HCT116 (cell line): Measurements from ENCODE around the gene DPEP3. TPM values are rescaled to one million over a fixed set of nuclear protein-coding genes. Genes with fewer than 3 reads are reported as not detected.
"Not testable (repeated sequence)": the region's sequence is repeated elsewhere in the genome, so short reads cannot be mapped to it uniquely, and the experiment has no call there.

Experiments used
- ATAC-seq: fragments of 200-7000 bp; cut with Tn5 transposase; 2 replicates; pipeline ENCODE4 v1.9.1; 2020; ENCODE audit warnings: mild to moderate bottlenecking, moderate library complexity
- BruUV-seq: library from RNA; stranded (reverse); fragments of 400-500 nt; replicated peaks from 2 replicates; lab custom pipeline; 2021; lab: Mats Ljungman, UMichigan
- CTCF ChIA-PET: fragments of 300-600 bp; sonication (Branson Sonifier 250); formaldehyde crosslinking; loops from one replicate; lab custom pipeline; 2021; ENCODE audit warnings: antibody characterized with exemption; lab: Charles Lee
- POLR2A ChIA-PET: fragments of 300-600, 350-600 bp; sonication (Branson Sonifier 250); formaldehyde crosslinking; loops from one replicate; lab custom pipeline; 2021; ENCODE audit warnings: antibody characterized with exemption; lab: Charles Lee
- RAD21 ChIA-PET, 2 experiments: fragments of 300-600 bp; sonication (Branson Sonifier 250); formaldehyde crosslinking; loops; one replicate each; lab custom pipeline; 2023; ENCODE audit warnings: low total read pairs in 2 of 2; ENCODE audit not compliant: uncharacterized antibody in 2 of 2, unreplicated experiment in 2 of 2, low non-redundant PET in 1 of 2; lab: Charles Lee
- DNase-seq: peaks from one replicate; pipeline ENCODE4 v3.0.0-alpha.2; 2010; ENCODE audit warnings: low read depth, low spot score
- H2AFZ ChIP-seq: fragments of 200-600 bp; shearing (Covaris generic), sonication (generic); 2 replicates; pipeline ENCODE4 v1.6.1; 2017; ENCODE audit warnings: low read depth, mixed run types, mixed read lengths, antibody characterized with exemption, low read length; ENCODE audit not compliant: poor library complexity, severe bottlenecking
- H3K27ac ChIP-seq: 2 replicates; pipeline ENCODE4 v1.5.1; 2012; ENCODE audit warnings: low read depth, low read length
- H3K27me3 ChIP-seq: fragments of 200-600 bp; sonication (generic); 2 replicates; pipeline ENCODE4 v1.6.1; 2016; ENCODE audit warnings: mixed run types, low read length, mixed read lengths; ENCODE audit not compliant: insufficient read depth
- H3K36me3 ChIP-seq, 2 experiments: fragments of 200-500 bp in 1 of 2; fragments of 200-600 bp in 1 of 2; sonication (Bioruptor generic) in 1 of 2; sonication (generic) in 1 of 2; 2 replicates each; pipeline versions ENCODE4 v1.5.1 to v1.6.1; 2014 to 2016; ENCODE audit warnings: low read length in 2 of 2, inconsistent platforms in 1 of 2, mixed read lengths in 1 of 2, mixed run types in 1 of 2; ENCODE audit not compliant: insufficient read depth in 2 of 2, control insufficient read depth in 1 of 2
- H3K4me1 ChIP-seq, 2 experiments: fragments of 200-600 bp in 1 of 2; sonication (generic) in 1 of 2; 2 replicates each; pipeline versions ENCODE4 v1.5.1 to v1.6.1; 2012 to 2017; ENCODE audit warnings: low read length in 2 of 2, inconsistent platforms in 1 of 2, mild to moderate bottlenecking in 1 of 2, mixed read lengths in 1 of 2, mixed run types in 1 of 2, moderate library complexity in 1 of 2; ENCODE audit not compliant: insufficient read depth in 2 of 2, control insufficient read depth in 1 of 2
- H3K4me2 ChIP-seq: fragments of 200-600 bp; sonication (generic); 2 replicates; pipeline ENCODE4 v1.6.1; 2017; ENCODE audit warnings: mixed run types, low read length, mixed read lengths
- H3K4me3 ChIP-seq, 2 experiments: fragments of 200-600 bp in 1 of 2; sonication (generic) in 1 of 2; replicated peaks in 1 of 2; 2 replicates each; pipeline ENCODE4 v1.5.1; 2011 to 2016; ENCODE audit warnings: low read length in 2 of 2, control low read depth in 1 of 2, low read depth in 1 of 2, mild to moderate bottlenecking in 1 of 2, mixed read lengths in 1 of 2, mixed run types in 1 of 2
- H3K79me2 ChIP-seq: fragments of 200-600 bp; sonication (generic); 2 replicates; pipeline ENCODE4 v1.6.1; 2017; ENCODE audit warnings: mild to moderate bottlenecking, mixed run types, low read length, moderate library complexity, mixed read lengths; ENCODE audit not compliant: insufficient read depth
- H3K9ac ChIP-seq: fragments of 200-600 bp; sonication (generic); 2 replicates; pipeline ENCODE4 v1.6.1; 2016; ENCODE audit warnings: low read length, mixed read lengths
- H3K9me2 ChIP-seq: fragments of 200-600 bp; sonication (generic), shearing (Covaris generic); 2 replicates; pipeline ENCODE4 v1.6.1; 2017; ENCODE audit warnings: mixed run types, mild to moderate bottlenecking, moderate library complexity; ENCODE audit not compliant: insufficient read depth
- H3K9me3 ChIP-seq, 2 experiments: fragments of 200-500 bp in 1 of 2; fragments of 200-600 bp in 1 of 2; sonication (Bioruptor generic) in 1 of 2; sonication (generic) in 1 of 2; 2 replicates each; pipeline ENCODE4 v1.6.1; 2014 to 2017; ENCODE audit warnings: low read length in 2 of 2, mixed read lengths in 2 of 2, inconsistent platforms in 1 of 2, low read depth in 1 of 2, mild to moderate bottlenecking in 1 of 2, mixed run types in 1 of 2, moderate library complexity in 1 of 2; ENCODE audit not compliant: control insufficient read depth in 1 of 2, insufficient read depth in 1 of 2
- H4K20me1 ChIP-seq: fragments of 200-600 bp; sonication (generic), shearing (Covaris generic); 2 replicates; pipeline ENCODE4 v1.6.1; 2017; ENCODE audit warnings: mixed run types, mild to moderate bottlenecking, moderate library complexity; ENCODE audit not compliant: insufficient read depth
- EZH2phosphoT487 ChIP-seq: fragments of 200-600 bp; IDR thresholded peaks from 2 replicates; pipeline ENCODE4 v1.6.1; 2018; ENCODE audit warnings: antibody characterized with exemption, borderline replicate concordance
- FOSL1 ChIP-seq: IDR thresholded peaks from 2 replicates; pipeline ENCODE4 v1.6.1; 2012; ENCODE audit warnings: low read depth
- JUND ChIP-seq: IDR thresholded peaks from 2 replicates; pipeline ENCODE4 v1.6.1; 2012
- POLR2AphosphoS5 ChIP-seq: IDR thresholded peaks from 2 replicates; pipeline ENCODE4 v1.6.1; 2011; ENCODE audit warnings: mild to moderate bottlenecking, low read depth, low read length, moderate library complexity
- RAD21 ChIP-seq: IDR thresholded peaks from 2 replicates; pipeline ENCODE4 v1.6.1; 2012; ENCODE audit warnings: low read depth, mild to moderate bottlenecking
- SP1 ChIP-seq: IDR thresholded peaks from 2 replicates; pipeline ENCODE4 v1.6.1; 2012; ENCODE audit warnings: low read depth
- SRF ChIP-seq: IDR thresholded peaks from 2 replicates; pipeline ENCODE4 v1.6.1; 2012; ENCODE audit warnings: low read depth
- YY1 ChIP-seq: IDR thresholded peaks from 2 replicates; pipeline ENCODE4 v1.6.1; 2011; ENCODE audit warnings: low read length, low read depth, moderate library complexity, mild to moderate bottlenecking; ENCODE audit not compliant: insufficient replicate concordance; ENCODE audit errors: extremely low read depth
- ZFX ChIP-seq: fragments of 450-650 bp; IDR thresholded peaks from 2 replicates; pipeline ENCODE4 v1.6.1; 2017
- ZNF274 ChIP-seq: fragments of 200-500 bp; sonication (Bioruptor generic); IDR thresholded peaks from 2 replicates; pipeline ENCODE4 v1.6.1; 2014; ENCODE audit warnings: mild to moderate bottlenecking, low read depth, low read length, inconsistent platforms
- intact Hi-C: fragments of 100-400 bp; cut with micrococcal nuclease; formaldehyde crosslinking; loops from 2 replicates; pipeline ENCODE4 v1.10.0; 2022
- total RNA-seq: library from RNA; stranded (reverse); gene quantifications from one replicate; pipeline ENCODE4 v1.2.1, GENCODE V29; 2021; ENCODE audit not compliant: unreplicated experiment
- TF ChIP-seq, protein P1 (sequence below), 3 experiments: fragments of 200-600 bp in 1 of 3; sonication (generic) in 1 of 3; IDR thresholded peaks in 2 of 3; conservative IDR thresholded peaks in 1 of 3; 2 replicates each; pipeline ENCODE4 v1.5.1; 2012 to 2017; ENCODE audit warnings: low read depth in 2 of 3, low read length in 2 of 3, antibody characterized with exemption in 1 of 3, borderline replicate concordance in 1 of 3, control low read depth in 1 of 3, mild to moderate bottlenecking in 1 of 3, mixed read lengths in 1 of 3, mixed run types in 1 of 3, moderate library complexity in 1 of 3; ENCODE audit not compliant: insufficient read depth in 1 of 3
- TF ChIP-seq, protein P2 (sequence below): IDR thresholded peaks from 2 replicates; pipeline ENCODE4 v1.6.1; 2012
- TF ChIP-seq, protein P3 (sequence below): IDR thresholded peaks from 2 replicates; pipeline ENCODE4 v1.6.1; 2012
- TF ChIP-seq, protein P4 (sequence below): IDR thresholded peaks from 2 replicates; pipeline ENCODE4 v1.6.1; 2011; ENCODE audit warnings: mild to moderate bottlenecking, low read length, moderate library complexity; ENCODE audit not compliant: insufficient replicate concordance; ENCODE audit errors: extremely low read depth

Gene DPEP3
- total RNA-seq, 1 experiment from 2014 or later, result not detected

DNA sequence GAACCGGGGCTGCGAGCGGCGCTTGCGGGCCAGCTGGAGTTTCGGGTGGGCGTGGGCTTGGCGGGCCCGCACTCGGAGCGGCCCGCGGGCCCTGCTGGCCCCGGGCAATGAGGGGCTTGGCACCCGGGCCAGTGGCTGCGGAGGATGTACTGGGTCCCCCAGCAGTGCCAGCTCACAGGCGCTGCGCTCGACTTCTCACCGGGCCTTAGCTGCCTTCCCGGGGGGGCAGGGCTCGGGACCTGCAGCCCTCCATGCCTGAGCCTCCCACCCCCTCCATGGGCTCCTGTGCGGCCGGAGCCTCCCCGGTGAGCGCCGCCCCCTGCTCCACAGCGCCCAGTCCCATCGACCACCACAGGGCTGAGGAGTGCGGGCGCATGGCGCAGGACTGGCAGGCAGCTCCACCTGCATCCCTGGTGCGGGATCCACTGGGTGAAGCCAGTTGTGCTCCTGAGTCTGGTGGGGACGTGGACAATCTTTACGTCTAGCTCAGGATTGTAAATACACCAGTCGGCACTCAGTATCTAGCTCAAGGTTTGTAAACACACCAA, 18.0 kb upstream of the DPEP3 start:
- H2AFZ ChIP-seq, intact Hi-C loops, H3K79me2 ChIP-seq, H3K27ac ChIP-seq, H3K36me3 ChIP-seq, H3K4me3 ChIP-seq, DNase-seq, H3K9me2 ChIP-seq, ATAC-seq, H3K27me3 ChIP-seq, H3K9ac ChIP-seq, RAD21 ChIA-PET, H3K9me3 ChIP-seq, POLR2A ChIA-PET, H3K4me2 ChIP-seq, BruUV-seq, H4K20me1 ChIP-seq: not testable (repeated sequence)
- peaks cover 3 to 15% of the 10 kb centered on the region in 2 experiments; a peak in 3 of 4 replicates for H3K4me1 ChIP-seq
- CTCF ChIA-PET, result interaction anchor here (1.7 kb wide), 1 partner anchor 18 kb away, joined by 4 read pairs; the partner anchor contains the start of gene DPEP3

DNA sequence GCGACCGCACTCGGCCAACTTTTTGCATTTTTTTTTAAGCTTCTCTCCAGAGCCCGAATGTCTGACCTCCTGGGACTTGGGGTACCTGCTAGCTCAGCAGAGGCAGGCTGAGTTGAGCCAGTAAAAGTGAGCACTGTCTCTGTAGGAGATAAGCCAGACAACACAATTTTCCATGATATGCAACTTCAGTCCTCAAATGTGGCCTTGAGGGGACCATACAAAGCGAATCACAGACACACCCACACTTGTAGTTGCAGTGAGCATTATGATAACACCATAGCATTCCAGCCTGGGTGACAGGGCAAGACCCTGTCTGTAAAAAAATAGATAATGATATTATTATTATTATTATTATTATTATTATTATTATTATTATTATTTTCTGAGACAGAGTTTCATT, 16.4 kb upstream of the DPEP3 start:
- Histone ChIP-seq H3K9ac (no peak overlapping the region), H2AFZ (no peak overlapping the region)
- TF ChIP-seq JUND (no peak), RAD21 (no peak), ZFX (no peak), FOSL1 (no peak), POLR2AphosphoS5 (no peak), ZNF274 (no peak), YY1 (no peak), EZH2phosphoT487 (no peak), SP1 (no peak), SRF (no peak)
- TF ChIP-seq, protein P1, sequence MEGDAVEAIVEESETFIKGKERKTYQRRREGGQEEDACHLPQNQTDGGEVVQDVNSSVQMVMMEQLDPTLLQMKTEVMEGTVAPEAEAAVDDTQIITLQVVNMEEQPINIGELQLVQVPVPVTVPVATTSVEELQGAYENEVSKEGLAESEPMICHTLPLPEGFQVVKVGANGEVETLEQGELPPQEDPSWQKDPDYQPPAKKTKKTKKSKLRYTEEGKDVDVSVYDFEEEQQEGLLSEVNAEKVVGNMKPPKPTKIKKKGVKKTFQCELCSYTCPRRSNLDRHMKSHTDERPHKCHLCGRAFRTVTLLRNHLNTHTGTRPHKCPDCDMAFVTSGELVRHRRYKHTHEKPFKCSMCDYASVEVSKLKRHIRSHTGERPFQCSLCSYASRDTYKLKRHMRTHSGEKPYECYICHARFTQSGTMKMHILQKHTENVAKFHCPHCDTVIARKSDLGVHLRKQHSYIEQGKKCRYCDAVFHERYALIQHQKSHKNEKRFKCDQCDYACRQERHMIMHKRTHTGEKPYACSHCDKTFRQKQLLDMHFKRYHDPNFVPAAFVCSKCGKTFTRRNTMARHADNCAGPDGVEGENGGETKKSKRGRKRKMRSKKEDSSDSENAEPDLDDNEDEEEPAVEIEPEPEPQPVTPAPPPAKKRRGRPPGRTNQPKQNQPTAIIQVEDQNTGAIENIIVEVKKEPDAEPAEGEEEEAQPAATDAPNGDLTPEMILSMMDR (IDR thresholded peaks at IDR 0.05 in 2 of 3, conservative IDR thresholded peaks at IDR 0.05 in 1 of 3; ENCODE audit: borderline replicate concordance in 1 of 3, insufficient read depth in 1 of 3, low read depth in 2 of 3, low read length in 2 of 3), result no peak
- TF ChIP-seq, protein P2, sequence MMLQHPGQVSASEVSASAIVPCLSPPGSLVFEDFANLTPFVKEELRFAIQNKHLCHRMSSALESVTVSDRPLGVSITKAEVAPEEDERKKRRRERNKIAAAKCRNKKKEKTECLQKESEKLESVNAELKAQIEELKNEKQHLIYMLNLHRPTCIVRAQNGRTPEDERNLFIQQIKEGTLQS, result no peak
- TF ChIP-seq, protein P3, sequence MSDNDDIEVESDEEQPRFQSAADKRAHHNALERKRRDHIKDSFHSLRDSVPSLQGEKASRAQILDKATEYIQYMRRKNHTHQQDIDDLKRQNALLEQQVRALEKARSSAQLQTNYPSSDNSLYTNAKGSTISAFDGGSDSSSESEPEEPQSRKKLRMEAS, result no peak
- TF ChIP-seq, protein P4, sequence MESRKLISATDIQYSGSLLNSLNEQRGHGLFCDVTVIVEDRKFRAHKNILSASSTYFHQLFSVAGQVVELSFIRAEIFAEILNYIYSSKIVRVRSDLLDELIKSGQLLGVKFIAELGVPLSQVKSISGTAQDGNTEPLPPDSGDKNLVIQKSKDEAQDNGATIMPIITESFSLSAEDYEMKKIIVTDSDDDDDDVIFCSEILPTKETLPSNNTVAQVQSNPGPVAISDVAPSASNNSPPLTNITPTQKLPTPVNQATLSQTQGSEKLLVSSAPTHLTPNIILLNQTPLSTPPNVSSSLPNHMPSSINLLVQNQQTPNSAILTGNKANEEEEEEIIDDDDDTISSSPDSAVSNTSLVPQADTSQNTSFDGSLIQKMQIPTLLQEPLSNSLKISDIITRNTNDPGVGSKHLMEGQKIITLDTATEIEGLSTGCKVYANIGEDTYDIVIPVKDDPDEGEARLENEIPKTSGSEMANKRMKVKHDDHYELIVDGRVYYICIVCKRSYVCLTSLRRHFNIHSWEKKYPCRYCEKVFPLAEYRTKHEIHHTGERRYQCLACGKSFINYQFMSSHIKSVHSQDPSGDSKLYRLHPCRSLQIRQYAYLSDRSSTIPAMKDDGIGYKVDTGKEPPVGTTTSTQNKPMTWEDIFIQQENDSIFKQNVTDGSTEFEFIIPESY, result no peak
- TF ChIP-seq, all 23 proteins: peak for 0
- RAD21 ChIA-PET, result no interaction called here
- intact Hi-C loops, result no loop called here
- DNase-seq (no peak), ATAC-seq (no peak)
- peaks cover 5 to 20% of the 10 kb centered on the region in 2 experiments; a peak in 3 of 4 replicates for H3K4me1 ChIP-seq
- H3K4me2 ChIP-seq, result no peak overlapping the region
- no peaks in the 10 kb centered on the region for H3K9me2 ChIP-seq
- CTCF ChIA-PET, result no interaction called here
- no peaks in the 10 kb centered on the region for H3K36me3 ChIP-seq
- H4K20me1 ChIP-seq, result no peaks in the 10 kb centered on the region
- H3K27me3 ChIP-seq, result no peaks in the 10 kb centered on the region
- H3K27ac ChIP-seq, result no peak overlapping the region
- H3K4me3 ChIP-seq, result no peak overlapping the region
- POLR2A ChIA-PET, result no interaction called here
- no peaks in the 10 kb centered on the region for H3K79me2 ChIP-seq
- no TSS peak for BruUV-seq
- no peaks in the 10 kb centered on the region for H3K9me3 ChIP-seq
